Thoracic aorta (tissue), 2 donors: ENCODE results near the gene TSLP. TPM values are rescaled to one million over a fixed set of nuclear protein-coding genes. Genes with fewer than 3 reads are reported as not detected.

Experiments
- ATAC-seq: fragments of 150-250 bp; one replicate; pipeline ENCODE4 v1.8.0; 2017; ENCODE audit warnings: low read depth; ENCODE audit not compliant: insufficient number of reproducible peaks, low FRiP score
- DNase-seq: peaks from one replicate; pipeline ENCODE4 v3.0.0-alpha.2; 2020; ENCODE audit warnings: low spot score
- H3K27ac ChIP-seq, 2 donors: fragments of 200-600 bp; sonication (generic); 1 replicate in 1 of 2; 2 replicates in 1 of 2; pipeline ENCODE4 v1.5.1; 2016; ENCODE audit warnings: mild to moderate bottlenecking in 2 of 2, moderate library complexity in 2 of 2
- H3K27me3 ChIP-seq: fragments of 200-600 bp; sonication (generic); replicated peaks from 2 replicates; pipeline ENCODE4 v1.6.0; 2016; ENCODE audit warnings: mild to moderate bottlenecking; ENCODE audit not compliant: insufficient read depth
- H3K36me3 ChIP-seq: fragments of 200-600 bp; sonication (generic); one replicate; pipeline ENCODE4 v1.5.1; 2016
- H3K4me1 ChIP-seq, 2 donors: fragments of 200-600 bp; sonication (generic); 1 replicate in 1 of 2; 2 replicates in 1 of 2; pipeline versions ENCODE4 v1.5.1 to v1.6.0; 2016; ENCODE audit warnings: low read depth in 2 of 2, mild to moderate bottlenecking in 1 of 2; ENCODE audit not compliant: control insufficient read depth in 1 of 2
- H3K4me3 ChIP-seq: fragments of 200-600 bp; sonication (generic); 2 replicates; pipeline ENCODE4 v1.5.1; 2016; ENCODE audit warnings: mild to moderate bottlenecking
- H3K9me3 ChIP-seq: fragments of 200-600 bp; sonication (generic); 2 replicates; pipeline ENCODE4 v1.5.1; 2016
- CTCF ChIP-seq: fragments of 200-600 bp; sonication (generic); IDR thresholded peaks from one replicate; pipeline ENCODE4 v1.5.1; 2019; ENCODE audit warnings: antibody characterized with exemption
- total RNA-seq, 2 donors: library from RNA; depleted of rRNA; stranded (reverse); fragments of >200 nt; gene quantifications; one replicate each; pipeline versions ENCODE4 v1.1.0 to v1.2.3, GENCODE V29; 2016

The TSLP gene
- total RNA-seq, 2 donors from 2014 or later = 0.28 TPM; not detected in 1

DNA sequence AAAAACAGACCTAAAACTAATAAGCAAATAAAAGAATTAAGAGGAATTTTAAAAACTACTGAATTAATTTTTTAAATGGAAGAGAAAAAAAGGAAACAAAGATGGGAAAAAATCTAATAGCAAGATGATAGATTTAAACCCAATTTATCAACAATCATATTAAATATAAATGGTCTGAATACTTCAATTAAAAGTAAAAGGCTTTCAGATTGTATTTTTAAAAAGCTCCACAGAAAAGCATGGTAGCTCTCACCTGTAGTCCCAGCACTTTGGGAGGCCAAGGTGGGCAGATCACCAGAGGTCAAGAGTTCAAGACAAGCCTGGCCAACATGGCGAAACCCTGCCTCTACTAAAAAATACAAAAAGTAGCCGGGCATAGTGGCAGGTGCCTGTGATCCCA is 11.3 kb upstream of the TSLP start:
- DNase-seq (no peak), ATAC-seq (no peak)
- Histone ChIP-seq H3K4me1 (no peaks in the 10 kb centered on the region), H3K4me3 (no peak overlapping the region), H3K9me3 (no peaks in the 10 kb centered on the region), H3K27ac (no peak overlapping the region), H3K36me3 (no peaks in the 10 kb centered on the region), H3K27me3 (no peaks in the 10 kb centered on the region)
- TF ChIP-seq CTCF = no peak

DNA sequence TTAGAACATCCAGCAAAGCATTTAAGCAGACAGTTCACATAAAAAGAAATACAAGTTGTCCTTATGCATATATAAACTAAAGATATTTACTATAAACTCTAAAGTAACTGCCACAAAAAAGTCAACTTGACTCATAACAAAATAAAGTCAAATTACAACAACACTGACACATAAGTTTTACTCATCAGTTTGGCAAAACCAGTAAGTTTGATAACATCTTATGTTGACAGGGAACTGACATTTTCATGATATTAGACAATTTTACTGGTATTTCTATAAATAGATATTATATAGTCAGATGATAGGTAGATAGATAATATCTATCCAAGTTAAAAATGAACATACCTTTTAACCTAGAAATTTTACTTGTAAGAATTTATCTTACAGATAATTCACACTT is 9.9 kb upstream of the TSLP start:
- no peak overlapping the region for H3K27ac ChIP-seq
- H3K36me3 ChIP-seq = no peaks in the 10 kb centered on the region
- no peaks in the 10 kb centered on the region for H3K4me1 ChIP-seq
- no peak for TF ChIP-seq CTCF
- H3K4me3 ChIP-seq = no peak overlapping the region
- H3K27me3 ChIP-seq = no peaks in the 10 kb centered on the region
- H3K9me3 ChIP-seq = no peaks in the 10 kb centered on the region
- DNase-seq = no peak
- ATAC-seq = no peak

DNA sequence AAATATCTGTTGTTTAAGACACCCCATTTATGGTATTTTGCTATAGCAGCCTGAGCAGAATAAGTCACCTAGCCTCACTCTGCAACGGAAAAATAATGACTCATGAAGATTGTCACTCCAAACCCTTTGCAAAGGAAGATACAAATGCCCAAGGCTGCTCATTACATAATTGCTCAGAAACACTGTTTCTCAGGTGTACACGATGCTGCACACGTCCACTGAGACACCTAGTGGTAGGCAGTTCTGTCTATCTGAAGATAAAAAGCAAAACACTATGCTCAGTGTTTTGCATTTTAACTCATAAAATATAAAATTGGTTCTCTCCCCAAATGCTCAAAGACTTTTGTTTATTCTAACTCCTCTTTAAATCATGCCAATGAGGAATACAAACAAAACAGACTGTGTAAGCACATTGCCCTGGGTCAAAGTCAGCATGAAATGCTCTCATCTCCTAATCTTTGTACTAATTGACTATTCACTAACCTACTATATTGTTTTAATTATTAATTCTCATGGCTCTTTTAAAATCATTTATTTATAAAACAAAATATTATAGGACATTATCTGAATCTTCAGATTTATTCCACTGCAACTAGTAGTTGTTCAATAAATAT is 7.7 kb upstream of the TSLP start:
- ATAC-seq (no peak), DNase-seq (no peak)
- Histone ChIP-seq H3K9me3 (no peaks in the 10 kb centered on the region), H3K4me1 (no peaks in the 10 kb centered on the region), H3K4me3 (no peak overlapping the region), H3K27ac (no peak overlapping the region), H3K36me3 (no peaks in the 10 kb centered on the region), H3K27me3 (no peaks in the 10 kb centered on the region)
- no peak for TF ChIP-seq CTCF

DNA sequence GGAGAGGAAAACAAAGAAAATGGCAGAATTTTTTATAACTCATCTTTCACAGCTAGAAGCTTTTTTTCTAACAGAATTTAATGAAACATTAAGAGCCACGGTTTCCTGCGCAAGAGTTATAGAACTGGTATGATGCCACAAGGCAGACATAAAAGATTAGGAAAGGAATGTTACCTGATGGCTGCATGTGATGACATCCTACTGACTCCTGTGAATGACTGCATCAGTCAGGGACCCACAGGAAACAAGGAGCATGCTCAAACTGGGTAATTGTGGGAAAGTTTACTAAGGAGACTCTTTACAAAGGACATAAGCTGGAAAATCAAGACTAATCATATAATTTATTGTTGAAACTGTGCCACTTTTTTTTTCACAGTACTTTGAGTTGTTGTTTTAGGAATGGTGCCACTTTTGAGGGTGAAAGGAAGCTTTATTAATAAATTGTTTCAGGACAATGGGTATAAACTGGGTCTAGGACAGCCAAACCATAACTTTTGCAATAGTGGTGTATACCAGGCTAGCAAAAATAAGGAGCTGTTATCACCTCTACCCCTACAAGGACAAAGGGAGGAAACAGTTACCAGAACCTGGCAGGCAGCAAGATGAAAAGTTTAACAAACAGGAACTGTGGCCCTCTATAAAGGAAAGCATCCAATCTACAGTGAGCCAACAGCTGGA is 5.1 kb upstream of the TSLP start:
- no peak overlapping the region for H3K27ac ChIP-seq
- peaks cover 0 to 14% of the 10 kb centered on the region in 2 donors for H3K4me1 ChIP-seq
- H3K27me3 ChIP-seq = no peaks in the 10 kb centered on the region
- DNase-seq (no peak), ATAC-seq (no peak)
- H3K4me3 ChIP-seq = no peak overlapping the region
- no peak for TF ChIP-seq CTCF
- no peaks in the 10 kb centered on the region for H3K9me3 ChIP-seq
- H3K36me3 ChIP-seq = no peaks in the 10 kb centered on the region

GRCh38 chr5:111068213-111068612 is 3.3 kb upstream of the TSLP start:
- Histone ChIP-seq H3K27ac (no peak overlapping the region), H3K4me1 (peaks cover 0 to 14% of the 10 kb centered on the region in 2 donors)
- no peak for DNase-seq

More at GRCh38 chr5:111068213-111068612, 3.3 kb upstream of the TSLP start:
- H3K9me3 ChIP-seq = no peaks in the 10 kb centered on the region
- no peak overlapping the region for H3K4me3 ChIP-seq
- no peaks in the 10 kb centered on the region for H3K36me3 ChIP-seq
- no peak for ATAC-seq
- no peaks in the 10 kb centered on the region for H3K27me3 ChIP-seq
- TF ChIP-seq CTCF = no peak
